HG02870 (cell line): ENCODE data around the gene FHOD3.

ENCODE experiments used
- ATAC-seq: cut with Tn5 transposase; IDR thresholded peaks from one replicate; pipeline ENCODE4 v1.9.1; 2021; ENCODE audit warnings: mild to moderate bottlenecking, moderate library complexity; ENCODE audit not compliant: unreplicated experiment

Gene FHOD3

GRCh38 chr18:36295880-36296301, 1.6 kb upstream of the FHOD3 start:
- no peak for ATAC-seq

GRCh38 chr18:36296650-36297416, 680 bp upstream of the FHOD3 start:
- peak; percentile 17 for ATAC-seq

- ATAC-seq = peak; percentile 30
These were observed 721 bp downstream of the FHOD3 start for GRCh38 chr18:36298126-36298741.

- no peak for ATAC-seq
These were observed 1.5 kb downstream of the FHOD3 start for GRCh38 chr18:36299015-36299414.

GRCh38 chr18:36300211-36300610, 2.7 kb downstream of the FHOD3 start:
- ATAC-seq = no peak

GRCh38 chr18:36301884-36302283, 4.4 kb downstream of the FHOD3 start:
- no peak for ATAC-seq

- no peak for ATAC-seq
These were observed 5.2 kb downstream of the FHOD3 start for GRCh38 chr18:36302676-36303075.

- ATAC-seq = no peak
These were observed 5.8 kb downstream of the FHOD3 start for GRCh38 chr18:36303211-36303844.

- no peak for ATAC-seq
These were observed 7.2 kb downstream of the FHOD3 start for GRCh38 chr18:36304723-36305122.

GRCh38 chr18:36305375-36305774, 7.9 kb downstream of the FHOD3 start:
- ATAC-seq = no peak

- no peak for ATAC-seq
These were observed 10.0 kb downstream of the FHOD3 start for GRCh38 chr18:36307513-36307912.

- no peak for ATAC-seq
These were observed 11.4 kb downstream of the FHOD3 start for GRCh38 chr18:36308711-36309435.

- ATAC-seq = no peak
These were observed 12.2 kb downstream of the FHOD3 start for GRCh38 chr18:36309436-36310391.

- ATAC-seq = no peak
These were observed 13.6 kb downstream of the FHOD3 start for GRCh38 chr18:36311026-36311570.

GRCh38 chr18:36312806-36313395, 15.4 kb downstream of the FHOD3 start:
- no peak for ATAC-seq

GRCh38 chr18:36314098-36314497, 16.6 kb downstream of the FHOD3 start:
- no peak for ATAC-seq

GRCh38 chr18:36314754-36315153, 17.2 kb downstream of the FHOD3 start:
- no peak for ATAC-seq

GRCh38 chr18:36315736-36316135, 18.2 kb downstream of the FHOD3 start:
- no peak for ATAC-seq

- ATAC-seq = no peak
These were observed 18.7 kb downstream of the FHOD3 start for GRCh38 chr18:36316246-36316645.
